Anterior cingulate cortex (tissue), 58 donors: Measurements from ENCODE around the gene PYGL.
"Not testable (repeated sequence)": the region's sequence is repeated elsewhere in the genome, so short reads cannot be mapped to it uniquely, and the experiment has no call there.

Source experiments
- DNase-seq, 58 donors: peaks; one replicate each; lab custom pipeline; 2025; lab: John Stamatoyannopoulos, UW

The PYGL gene

DNA sequence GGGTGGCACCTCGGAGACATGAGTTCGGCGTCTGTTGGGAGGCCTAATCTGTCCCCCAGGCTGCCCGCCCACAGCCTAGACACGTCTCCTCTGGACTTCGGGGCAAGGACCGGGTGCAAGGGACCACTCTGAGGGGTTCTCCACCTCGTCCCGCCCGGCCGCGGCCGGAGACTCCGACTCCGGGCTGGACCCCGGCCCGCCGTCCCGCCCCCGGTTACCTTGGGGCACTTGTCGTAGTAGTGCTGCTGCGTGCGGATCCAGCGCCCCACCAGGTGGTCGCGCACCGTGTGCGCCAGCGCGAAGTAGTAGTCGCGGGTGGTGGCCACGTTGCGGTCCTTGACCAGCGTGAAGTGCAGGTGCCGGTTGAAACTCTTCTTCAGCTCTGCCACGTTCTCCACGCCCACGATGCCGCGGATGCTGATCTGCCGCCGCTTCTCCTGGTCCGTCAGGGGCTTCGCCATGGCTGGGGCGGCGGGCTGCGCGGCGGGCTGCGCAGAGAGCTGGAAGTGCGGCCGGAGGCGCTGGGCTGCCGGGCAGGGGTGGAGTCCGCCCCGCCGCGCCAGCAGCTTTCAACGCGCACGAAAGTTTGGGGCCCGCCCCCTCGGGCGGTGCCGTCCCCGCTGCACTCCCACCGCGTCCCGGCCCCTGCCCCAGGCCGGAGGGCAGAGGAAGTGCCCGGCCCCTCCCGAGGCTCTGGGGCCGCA, at the start of gene PYGL:
PYGL (minus strand) TSS at position 541 of the 704 bp plus-strand sequence; CDS start at position 461, 80 bp downstream.
- peak in 28 of 58 donors; percentile 9 to 53 (median 34) for DNase-seq

DNA sequence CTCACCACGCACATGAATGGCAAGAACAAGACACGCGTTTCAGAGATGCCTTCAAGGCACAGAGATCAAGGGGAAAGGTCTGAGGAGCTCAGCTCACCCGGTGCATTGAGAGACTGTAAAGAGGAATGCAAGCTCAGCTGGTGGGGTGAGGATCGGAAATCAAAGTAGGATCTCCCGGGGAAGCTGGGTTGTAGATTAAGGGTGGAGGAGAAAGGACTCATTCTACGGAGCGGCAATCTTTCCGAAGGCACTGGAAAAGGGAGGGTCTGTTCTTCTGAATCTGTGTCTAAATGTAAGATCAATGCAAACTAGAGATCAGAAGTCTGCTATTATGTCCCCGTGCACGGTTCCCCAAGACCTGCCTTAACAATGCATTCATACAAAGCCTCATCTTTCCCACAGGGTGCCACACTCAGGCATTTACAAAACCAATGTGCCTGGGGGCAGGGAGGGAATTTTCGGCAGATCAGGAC, 41.6 kb upstream of the PYGL start:
- DNase-seq: peak in 7 of 58 donors; percentile 22 to 71 (median 55)

DNA sequence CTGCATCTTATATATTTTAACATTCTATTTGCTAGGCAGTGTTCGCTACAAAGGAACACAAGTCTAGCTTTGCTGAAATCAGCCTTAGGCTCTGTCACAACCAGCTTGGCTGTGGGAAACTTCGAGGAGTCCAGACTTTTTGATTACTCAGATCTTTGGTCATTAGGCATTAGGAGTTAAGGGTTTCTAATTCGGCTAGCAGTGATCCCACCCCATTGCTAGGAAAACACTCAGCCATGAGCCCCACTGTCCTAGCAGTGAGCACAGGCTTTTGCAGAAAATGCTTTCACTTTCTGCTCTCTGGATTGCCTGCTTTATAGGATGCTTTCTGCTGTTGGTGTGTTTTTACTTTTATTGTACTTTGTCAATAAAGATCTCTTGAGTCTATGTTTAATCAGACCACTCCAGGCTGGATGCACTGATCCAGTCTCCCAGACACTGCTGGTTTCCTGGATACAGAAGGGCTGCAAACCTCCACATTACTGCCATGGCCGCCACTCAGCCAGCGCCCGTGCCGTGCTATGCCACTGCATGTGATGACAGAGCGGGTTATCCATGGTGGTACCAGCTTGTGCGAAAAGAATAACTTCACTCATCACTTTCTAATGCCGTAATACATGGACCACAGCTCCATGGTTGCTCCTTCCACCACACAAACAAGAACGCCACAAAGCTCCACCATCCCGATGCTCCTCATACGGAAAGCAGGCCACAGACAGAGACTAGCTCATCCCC, 41.0 kb upstream of the PYGL start:
- peak in 22 of 58 donors; percentile 14 to 75 (median 43) for DNase-seq

DNA sequence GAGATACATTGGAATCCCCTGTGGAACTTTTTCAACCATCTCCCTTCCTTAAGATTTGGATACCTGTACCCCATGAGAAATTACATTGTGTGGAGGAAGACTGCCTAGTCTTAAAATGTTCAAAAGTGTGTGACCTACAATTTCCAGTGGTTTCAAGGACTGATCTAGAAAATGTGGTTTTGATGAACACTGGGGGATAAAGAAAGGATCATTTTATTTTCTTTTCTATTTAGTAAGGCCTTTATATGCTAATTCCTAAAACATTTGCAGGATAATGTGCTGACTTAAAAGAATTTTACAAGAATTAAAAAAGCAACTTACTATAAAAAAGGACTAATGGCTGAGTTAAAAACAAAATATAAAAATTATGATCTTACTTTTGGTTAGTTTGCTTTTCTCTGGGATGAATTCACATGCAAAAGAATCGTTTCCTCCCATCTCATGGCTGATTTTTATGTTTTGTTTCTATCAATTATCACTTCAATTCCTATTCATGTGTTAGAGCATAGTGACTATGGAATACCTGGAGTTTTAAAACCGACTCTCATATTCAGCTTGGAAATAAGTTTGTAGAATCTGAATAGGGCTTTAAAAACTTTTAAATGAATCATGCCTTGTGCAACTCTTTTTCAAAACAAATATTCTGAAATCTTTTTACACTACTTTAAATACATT, 39.9 kb upstream of the PYGL start:
- no peak for DNase-seq

DNA sequence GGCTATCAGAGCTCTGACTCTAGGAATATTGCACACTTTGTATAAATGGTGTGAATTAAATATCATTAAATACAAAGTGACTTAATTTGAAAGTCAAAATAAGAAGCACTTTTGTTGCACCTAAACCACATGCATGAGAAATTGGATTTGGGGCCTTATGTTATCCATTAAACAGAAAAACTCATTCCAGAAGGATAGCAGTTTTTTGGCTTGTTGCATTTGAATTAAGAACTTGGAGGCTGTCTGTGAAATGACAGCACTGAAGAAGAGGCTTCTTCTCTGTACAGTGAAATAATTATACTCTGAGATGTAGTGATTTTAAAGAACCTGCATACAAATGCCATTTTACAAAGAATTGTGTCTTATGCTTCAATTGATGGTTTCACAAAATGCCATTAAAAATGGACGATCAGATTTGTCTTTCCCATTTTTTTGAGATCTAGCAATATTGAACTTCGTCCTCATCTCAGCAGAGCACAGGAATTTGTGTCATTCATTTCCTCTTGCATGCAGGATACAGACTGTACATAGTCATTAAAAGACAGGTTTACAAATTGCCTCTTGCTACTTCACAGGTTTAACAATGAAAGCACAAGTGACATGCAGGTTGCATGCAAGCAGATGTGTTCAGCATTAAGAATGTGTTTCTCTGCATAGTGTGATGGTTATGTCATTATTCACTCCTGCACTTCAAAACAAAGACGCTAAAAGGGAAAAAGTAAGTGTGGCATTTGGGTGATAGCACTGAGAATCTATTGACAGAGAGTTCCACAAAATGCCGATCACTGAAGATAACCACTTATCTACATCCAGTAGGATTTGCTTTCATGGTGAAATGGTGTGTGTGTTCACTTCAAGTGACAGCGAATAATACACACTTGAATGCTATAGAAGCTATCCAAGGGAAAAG, 35.9 kb upstream of the PYGL start:
- DNase-seq: no peak

DNA sequence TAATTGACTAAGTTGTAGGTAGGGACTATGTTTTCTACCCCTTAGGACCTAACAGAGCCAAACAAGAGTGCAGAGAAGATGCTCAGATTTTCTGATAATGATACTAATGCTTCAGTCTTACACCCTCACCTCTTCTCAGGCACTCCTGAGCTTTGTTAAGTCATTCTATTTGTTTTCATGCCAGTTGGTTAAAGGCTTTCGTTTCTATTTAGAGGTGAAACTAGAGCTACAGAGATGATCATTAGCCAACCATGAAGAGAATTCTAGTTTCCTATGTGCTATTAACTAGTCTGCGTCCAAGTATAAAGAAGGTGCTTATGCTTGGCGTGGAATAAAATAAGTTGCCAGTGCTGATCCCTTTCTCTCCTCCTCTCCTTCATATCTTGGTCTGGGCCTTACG, 34.6 kb upstream of the PYGL start:
- no peak for DNase-seq

DNA sequence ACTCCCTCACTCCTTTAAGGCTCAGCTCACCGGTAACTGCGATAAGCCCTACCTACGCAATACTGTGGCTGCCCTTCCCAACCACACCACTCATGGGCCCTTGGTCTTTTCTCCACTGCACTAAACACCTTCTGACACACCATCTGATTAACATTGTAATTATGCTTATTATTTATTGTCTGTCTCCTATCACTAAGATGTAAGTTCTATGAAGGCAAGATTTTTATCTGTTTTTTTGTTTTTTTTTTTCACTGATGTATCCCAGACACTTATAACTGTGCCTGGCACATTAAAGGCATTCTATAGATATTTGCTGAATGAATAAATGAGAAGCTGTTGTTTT, 34.2 kb upstream of the PYGL start:
- DNase-seq: no peak

DNA sequence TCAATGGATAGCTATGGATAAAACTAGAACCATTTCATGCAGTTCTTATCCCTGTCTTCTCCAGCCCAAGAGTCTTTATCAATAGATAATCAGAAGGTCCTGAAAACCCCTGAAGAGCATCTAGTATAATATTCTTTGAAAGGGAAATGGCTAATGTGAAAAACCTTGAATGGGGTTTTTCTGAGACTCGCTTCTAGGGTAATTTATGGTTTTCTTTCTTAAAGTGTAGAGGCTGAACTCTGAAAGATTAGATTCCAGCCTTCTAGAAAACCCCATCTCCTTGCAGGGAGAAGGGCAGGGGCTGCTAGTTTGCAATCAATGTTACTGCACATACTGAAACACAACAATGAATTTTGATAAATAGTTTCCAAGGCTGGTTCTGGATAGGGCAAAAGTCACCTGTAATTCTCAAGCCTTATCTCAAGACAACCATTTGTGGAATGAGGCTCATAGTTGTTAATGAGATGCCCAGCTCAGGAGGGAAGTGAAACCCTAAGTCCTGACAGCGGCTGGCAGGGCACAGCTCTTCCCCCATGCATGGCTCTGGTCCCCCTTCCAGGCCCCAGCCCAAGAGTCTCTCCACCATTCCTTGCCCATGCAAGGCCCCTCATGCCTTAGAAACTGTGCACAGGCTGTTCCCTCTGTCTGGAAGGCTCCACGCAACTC, 33.7 kb upstream of the PYGL start:
- no peak for DNase-seq

DNA sequence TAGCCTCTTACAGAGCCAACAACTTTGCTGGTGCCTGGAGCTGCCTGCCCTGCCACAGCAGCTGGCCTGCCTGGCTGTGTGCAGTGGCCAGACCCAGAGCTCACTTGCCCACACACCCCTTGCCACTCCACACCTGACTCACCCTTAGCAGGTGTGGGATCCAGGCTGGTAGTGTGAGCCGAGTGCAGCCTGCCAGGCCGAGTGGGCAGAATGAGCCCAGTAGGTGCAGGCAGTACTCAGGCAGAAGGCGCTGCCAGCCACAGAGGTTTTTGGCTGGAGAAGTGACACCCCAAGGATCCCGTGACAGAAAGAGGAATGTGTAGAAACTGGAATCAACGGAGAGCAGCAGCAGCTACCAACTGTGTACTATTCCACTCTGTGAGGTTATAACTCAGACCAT, 29.8 kb upstream of the PYGL start:
- peak in 1 of 58 donors; percentile 13 for DNase-seq

DNA sequence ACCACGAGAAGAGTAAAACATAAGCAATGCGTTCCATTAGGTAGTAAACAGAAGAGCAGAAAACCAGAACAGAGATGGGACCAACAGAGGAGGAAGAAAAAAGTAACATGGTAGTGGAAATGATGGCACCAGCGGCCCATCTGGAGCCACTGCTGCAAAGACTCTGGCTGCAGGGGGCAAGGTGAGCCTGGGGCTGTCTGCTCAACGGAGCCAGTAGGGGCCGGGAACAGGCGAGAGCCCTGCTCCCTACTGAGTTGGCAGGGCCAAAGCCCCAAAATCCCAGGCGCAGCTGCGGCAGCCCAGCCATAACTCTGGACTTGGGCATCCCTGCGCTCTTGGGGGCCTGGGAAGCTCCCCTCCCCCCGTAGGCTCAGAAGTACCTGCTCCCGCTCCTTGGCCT, 28.5 kb upstream of the PYGL start:
- no peak for DNase-seq

DNA sequence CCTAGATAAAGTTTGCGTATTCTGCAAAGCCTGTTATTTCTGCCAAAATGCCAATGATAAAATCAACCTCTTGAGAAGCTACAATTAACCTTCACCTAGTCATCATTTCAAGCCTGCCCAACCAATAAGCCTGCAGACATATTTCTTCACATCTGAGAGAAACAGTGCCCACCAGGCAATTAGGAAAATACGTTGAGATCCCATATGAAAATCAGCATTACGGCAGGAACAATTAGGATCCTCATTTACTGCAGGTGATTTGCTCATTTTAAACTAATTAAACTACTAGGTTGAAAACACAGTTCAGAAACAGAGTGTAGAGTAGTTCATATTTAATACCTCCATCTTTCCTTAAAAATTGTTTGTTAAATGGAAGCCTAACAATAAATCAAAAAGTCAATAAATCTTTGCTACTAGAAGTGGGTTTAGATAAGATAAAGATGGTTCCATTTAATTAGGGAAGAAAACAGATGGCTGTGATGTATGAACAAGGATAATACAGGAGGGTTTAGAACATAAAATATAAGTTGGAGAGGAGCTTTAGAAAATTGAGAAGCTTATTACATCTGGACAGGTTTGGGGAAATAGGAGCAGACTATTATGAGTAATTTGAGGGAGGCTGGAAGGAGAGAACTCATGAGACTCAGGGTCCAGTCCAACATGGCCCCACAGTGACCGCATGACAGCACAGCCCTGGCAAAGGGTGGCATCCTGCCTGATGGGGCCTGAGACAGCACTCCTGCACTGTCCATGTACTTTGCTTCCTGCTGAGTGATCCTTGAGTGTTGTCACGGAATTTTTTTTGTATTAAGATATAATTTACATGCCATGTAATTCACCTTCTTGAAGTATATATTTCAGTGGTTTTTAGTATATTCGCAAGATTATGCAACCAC, 26.9 kb upstream of the PYGL start:
- DNase-seq: no peak

DNA sequence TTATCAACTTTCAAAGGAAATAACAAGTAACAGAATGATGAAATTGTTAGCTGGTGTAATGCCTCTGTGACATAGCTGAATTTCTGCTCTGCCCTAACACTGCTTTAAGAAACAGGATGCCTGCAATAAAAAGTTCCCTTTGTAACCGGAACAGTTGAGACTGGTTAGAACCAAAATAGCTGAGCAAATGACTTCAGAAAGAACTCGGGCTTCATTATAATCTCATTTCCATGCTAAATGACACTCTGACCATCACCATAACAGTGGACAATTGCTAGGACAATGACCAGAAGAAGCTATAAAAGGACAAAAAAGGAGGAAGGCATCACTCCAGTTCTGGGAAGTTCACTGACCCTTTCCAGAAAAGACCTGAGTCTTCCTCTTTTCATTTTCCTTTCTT, 23.5 kb upstream of the PYGL start:
- DNase-seq: no peak

DNA sequence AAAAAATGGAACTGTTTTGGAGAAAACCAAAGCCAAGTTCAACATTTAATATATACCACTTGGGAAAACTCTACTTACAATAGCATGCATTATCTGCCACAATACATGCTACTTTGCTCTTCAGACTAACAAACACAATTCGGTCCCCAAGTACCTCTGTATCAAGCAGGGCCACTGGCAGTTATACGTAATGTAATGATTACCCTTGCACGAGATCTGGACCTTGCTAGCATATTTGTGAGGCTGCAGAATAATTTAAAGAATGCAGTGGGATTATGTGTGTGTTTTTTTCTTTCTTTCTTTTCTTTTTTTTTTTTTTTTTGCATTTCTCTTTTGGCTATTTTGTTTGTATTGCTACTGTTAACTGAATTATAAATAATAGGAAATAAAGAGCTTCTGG, 22.8 kb upstream of the PYGL start:
- DNase-seq: no peak

DNA sequence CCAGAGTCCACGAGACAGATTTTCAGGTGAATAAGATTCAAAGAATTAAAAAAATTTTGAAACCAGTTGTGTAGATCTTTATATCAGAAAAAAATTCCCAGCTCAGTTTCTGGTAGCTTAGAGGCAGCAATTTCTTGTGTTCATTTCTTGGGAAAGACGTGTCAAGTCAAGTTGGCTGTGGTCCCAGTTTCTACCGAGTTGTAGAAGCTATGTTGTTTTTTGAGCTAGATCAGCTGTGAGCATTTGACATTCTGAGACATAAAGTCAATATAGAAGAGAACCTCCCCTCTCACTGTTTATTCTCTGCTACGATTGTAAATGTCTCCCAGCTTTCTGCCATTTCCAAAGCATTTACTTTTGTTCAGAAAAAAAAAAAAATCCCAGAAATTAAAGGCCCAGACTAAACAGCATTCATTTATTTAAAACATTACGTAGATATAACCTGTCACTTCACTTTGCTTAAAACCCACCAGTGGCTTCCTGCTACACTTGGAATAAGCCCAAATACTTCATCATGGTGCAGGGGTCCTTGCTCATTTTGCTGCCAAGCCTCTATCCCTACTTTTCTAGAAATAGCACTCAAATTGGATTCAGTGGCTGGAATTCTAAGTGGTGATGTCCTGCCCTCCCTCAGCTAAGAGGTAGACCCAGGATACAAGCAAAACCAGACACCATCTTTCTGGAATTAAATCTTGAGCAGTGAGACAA, 20.6 kb upstream of the PYGL start:
- DNase-seq: peak in 22 of 58 donors; percentile 7 to 78 (median 37)

DNA sequence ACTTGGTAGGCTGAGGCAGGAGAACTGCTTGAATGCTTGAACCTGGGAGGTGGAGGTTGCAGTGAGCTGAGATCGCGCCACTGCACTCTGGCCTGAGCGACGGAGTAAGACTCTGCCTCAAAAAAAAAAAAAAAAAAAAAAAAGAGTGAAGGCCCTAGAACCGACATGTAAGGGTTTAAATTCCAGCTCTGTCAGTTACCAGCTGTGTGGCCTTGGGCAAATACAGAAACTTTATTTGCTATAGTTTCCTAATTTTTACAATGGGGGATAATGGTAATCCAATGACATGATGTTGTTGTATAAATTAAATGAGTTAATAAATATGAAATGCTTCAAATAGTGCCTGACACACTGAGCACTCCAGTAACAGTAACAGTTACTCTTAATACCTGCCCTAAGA, 19.6 kb upstream of the PYGL start:
- DNase-seq: no peak

DNA sequence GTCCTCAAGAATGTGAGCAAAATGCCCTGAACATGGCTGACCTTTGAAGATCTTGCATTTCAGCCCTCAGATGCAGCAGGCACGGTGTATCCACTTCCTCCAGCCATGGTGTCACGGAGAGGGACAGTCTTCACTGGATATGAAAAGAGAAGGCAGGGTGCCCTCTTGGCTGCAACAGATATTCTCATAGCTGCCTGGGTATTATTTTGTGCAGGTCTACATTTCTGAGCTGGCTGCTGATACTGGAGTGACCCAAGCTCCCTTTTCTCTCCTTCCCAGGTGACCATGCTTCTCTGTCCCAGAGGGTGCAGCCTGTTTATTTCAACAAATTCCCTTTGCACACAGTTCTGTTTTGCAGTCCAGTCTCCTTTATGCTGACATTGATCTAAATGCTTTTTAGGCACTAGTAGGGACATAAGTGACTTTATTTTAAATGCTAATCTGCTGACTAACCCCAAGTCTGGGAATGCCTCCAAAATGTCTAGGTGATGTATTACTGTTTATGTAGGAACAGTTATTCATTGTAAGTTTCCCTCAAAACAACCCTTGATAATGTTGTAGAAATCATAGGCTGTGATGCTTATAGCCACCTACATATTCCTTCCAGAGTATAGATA, 17.4 kb upstream of the PYGL start:
- peak in 4 of 58 donors; percentile 10 to 41 (median 12) for DNase-seq

DNA sequence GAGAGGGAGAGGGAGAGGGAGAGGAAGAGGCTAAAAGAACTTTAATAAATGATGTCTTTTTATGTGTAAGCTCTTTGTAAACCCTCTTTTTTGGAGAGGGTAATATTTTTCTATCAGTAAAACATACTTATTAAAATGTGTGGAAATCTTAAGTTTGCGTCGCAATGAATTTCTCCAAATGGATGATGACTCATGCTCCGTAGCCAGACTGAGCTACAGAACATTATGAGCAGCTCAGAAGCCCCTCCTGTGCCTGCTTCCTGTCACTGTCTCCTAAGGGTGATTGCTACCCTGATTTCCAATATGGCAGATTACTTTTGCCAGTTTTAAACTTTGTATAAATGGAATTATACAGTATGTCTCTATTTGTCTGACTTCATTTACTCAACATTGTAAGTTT, 13.0 kb upstream of the PYGL start:
- peak in 1 of 58 donors; percentile 8 for DNase-seq

DNA sequence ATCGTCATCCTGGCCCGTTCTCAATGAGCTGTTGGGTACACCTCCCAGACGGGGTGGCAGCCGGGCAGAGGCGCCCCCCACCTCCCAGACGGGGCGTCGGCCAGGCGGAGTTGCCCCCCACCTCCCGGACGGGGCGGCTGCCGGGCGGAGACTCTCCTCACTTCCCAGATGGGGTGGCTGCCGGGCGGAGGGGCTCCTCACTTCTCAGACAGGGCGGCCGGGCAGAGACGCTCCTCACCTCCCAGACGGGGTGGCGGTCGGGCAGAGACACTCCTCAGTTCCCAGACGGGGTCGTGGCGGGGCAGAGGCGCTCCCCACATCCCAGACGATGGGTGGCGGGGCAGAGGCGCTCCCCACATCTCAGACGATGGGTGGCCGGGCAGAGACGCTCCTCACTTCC, 12.1 kb upstream of the PYGL start:
- not testable (repeated sequence) for DNase-seq
